HG03280 (cell line): ENCODE data around the gene UNKL.

Source experiments
- ATAC-seq: cut with Tn5 transposase; IDR thresholded peaks from one replicate; pipeline ENCODE4 v1.9.1; 2021; ENCODE audit warnings: mild to moderate bottlenecking, moderate library complexity; ENCODE audit not compliant: unreplicated experiment

The UNKL gene

DNA sequence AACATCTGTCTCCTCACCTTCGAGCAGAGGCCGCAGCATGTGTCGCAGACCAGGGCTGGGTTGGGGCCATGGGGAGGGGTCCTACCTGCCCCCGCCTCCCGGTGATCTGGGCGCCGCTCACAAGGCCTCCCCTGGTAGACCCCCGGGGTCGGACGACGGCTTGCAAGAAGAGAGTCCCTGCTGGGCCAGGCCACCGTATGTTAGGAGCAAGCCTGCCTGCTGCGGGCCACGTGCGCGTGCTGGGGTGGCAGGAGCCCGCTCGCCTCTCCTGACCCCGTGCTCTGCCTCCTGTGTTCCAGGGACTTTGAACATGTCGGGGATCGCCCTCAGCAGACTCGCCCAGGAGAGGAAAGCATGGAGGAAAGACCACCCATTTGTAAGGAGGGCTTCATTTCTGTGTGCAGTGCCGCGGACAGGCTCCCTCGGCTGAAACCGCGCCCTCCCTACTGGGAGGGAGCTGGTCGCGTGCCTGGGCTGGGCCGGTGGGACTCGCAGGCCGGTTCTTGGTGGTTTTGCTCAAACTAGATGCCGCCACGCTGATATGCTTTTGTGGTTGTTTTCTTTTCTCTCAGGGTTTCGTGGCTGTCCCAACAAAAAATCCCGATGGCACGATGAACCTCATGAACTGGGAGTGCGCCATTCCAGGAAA lies 100.7 kb downstream of the UNKL start:
- no peak for ATAC-seq
